H1 (cell line): Measurements from ENCODE around the gene PRPF39. TPM values are rescaled to one million over a fixed set of nuclear protein-coding genes. Genes with fewer than 3 reads are reported as not detected.
A peak's percentile ranks its signal among the peaks of the same experiment; 100 is the strongest.

ENCODE experiments used
- BACH1 ChIP-seq: IDR thresholded peaks from 2 replicates; pipeline ENCODE4 v1.6.1; 2012; ENCODE audit warnings: low read length, improper control_type of control experiment
- CHD2 ChIP-seq: IDR thresholded peaks from 2 replicates; pipeline ENCODE4 v1.6.1; 2012; ENCODE audit warnings: low read length, improper control_type of control experiment
- EGR1 ChIP-seq: IDR thresholded peaks from 2 replicates; pipeline ENCODE4 v1.6.1; 2011; ENCODE audit warnings: low read depth, low read length, borderline replicate concordance
- JUN ChIP-seq: IDR thresholded peaks from 2 replicates; pipeline ENCODE4 v1.6.1; 2011; ENCODE audit warnings: low read depth, mild to moderate bottlenecking, improper control_type of control experiment, low read length
- JUND ChIP-seq: IDR thresholded peaks from 2 replicates; pipeline ENCODE4 v1.6.1; 2011; ENCODE audit warnings: mild to moderate bottlenecking, improper control_type of control experiment, low read length
- KDM1A ChIP-seq: fragments of 200-600, 300-600 bp; sonication (generic); IDR thresholded peaks from 2 replicates; pipeline ENCODE4 v1.7.1; 2016; ENCODE audit warnings: mild to moderate bottlenecking, low read length, borderline replicate concordance
- NANOG ChIP-seq: IDR thresholded peaks from 2 replicates; pipeline ENCODE4 v1.6.1; 2011; ENCODE audit warnings: low read length, low read depth, mild to moderate bottlenecking, inconsistent platforms; ENCODE audit not compliant: insufficient read depth, poor library complexity, severe bottlenecking
- PHF8 ChIP-seq: fragments of 200-600 bp; sonication (generic); conservative IDR thresholded peaks from 2 replicates; pipeline ENCODE4 v1.7.1; 2012; ENCODE audit warnings: low read depth, mild to moderate bottlenecking, inconsistent platforms, low read length, moderate library complexity
- POLR2A ChIP-seq, 2 experiments: IDR thresholded peaks; 1 replicate in 1 of 2; 2 replicates in 1 of 2; pipeline ENCODE4 v1.6.1; 2011; ENCODE audit warnings: low read depth in 2 of 2, low read length in 2 of 2, mild to moderate bottlenecking in 2 of 2; ENCODE audit errors: control extremely low read depth in 1 of 2
- POLR2AphosphoS5 ChIP-seq: IDR thresholded peaks from 2 replicates; pipeline ENCODE4 v1.6.1; 2011; ENCODE audit warnings: low read depth, low read length
- RBBP5 ChIP-seq: IDR thresholded peaks from 2 replicates; pipeline ENCODE4 v1.7.1; 2012; ENCODE audit warnings: low read depth, mild to moderate bottlenecking, inconsistent platforms, low read length, moderate library complexity, borderline replicate concordance
- RNF2 ChIP-seq: fragments of 200-900, 300-1000 bp; sonication (generic); IDR thresholded peaks from 2 replicates; pipeline ENCODE4 v1.7.1; 2016; ENCODE audit warnings: borderline replicate concordance, low read depth, mild to moderate bottlenecking, antibody characterized with exemption, low read length; ENCODE audit not compliant: poor library complexity, severe bottlenecking; ENCODE audit errors: missing control alignments
- RXRA ChIP-seq: IDR thresholded peaks from 2 replicates; pipeline ENCODE4 v1.6.1; 2011; ENCODE audit warnings: low read depth, mild to moderate bottlenecking, low read length, moderate library complexity; ENCODE audit not compliant: insufficient read depth
- SAP30 ChIP-seq: fragments of 300-600 bp; sonication (generic); IDR thresholded peaks from 2 replicates; pipeline ENCODE4 v1.7.1; 2012; ENCODE audit warnings: low read length, moderate library complexity, mild to moderate bottlenecking, inconsistent platforms; ENCODE audit not compliant: insufficient read depth, insufficient replicate concordance
- SIRT6 ChIP-seq: IDR thresholded peaks from one replicate; pipeline ENCODE4 v1.7.1; 2012; ENCODE audit warnings: low read length, inconsistent platforms
- SIX5 ChIP-seq: IDR thresholded peaks from 2 replicates; pipeline ENCODE4 v1.6.1; 2011; ENCODE audit warnings: mild to moderate bottlenecking, low read depth, low read length
- SP4 ChIP-seq: IDR thresholded peaks from 2 replicates; pipeline ENCODE4 v1.6.1; 2012; ENCODE audit warnings: low read length, inconsistent platforms
- SRF ChIP-seq: IDR thresholded peaks from 2 replicates; pipeline ENCODE4 v1.6.1; 2011; ENCODE audit warnings: mild to moderate bottlenecking, low read depth, low read length, moderate library complexity
- SUZ12 ChIP-seq: fragments of 200-600 bp; sonication (generic); IDR thresholded peaks from 2 replicates; pipeline ENCODE4 v1.6.1; 2012; ENCODE audit warnings: mild to moderate bottlenecking, inconsistent platforms, low read length, moderate library complexity, mixed read lengths
- TAF1 ChIP-seq: IDR thresholded peaks from 2 replicates; pipeline ENCODE4 v1.6.1; 2011; ENCODE audit warnings: mild to moderate bottlenecking, low read depth, low read length
- TBP ChIP-seq: IDR thresholded peaks from 2 replicates; pipeline ENCODE4 v1.6.1; 2011; ENCODE audit warnings: low read depth, low read length, improper control_type of control experiment
- USF2 ChIP-seq: IDR thresholded peaks from 2 replicates; pipeline ENCODE4 v1.6.1; 2011; ENCODE audit warnings: low read length, improper control_type of control experiment
- YY1 ChIP-seq: IDR thresholded peaks from 2 replicates; pipeline ENCODE4 v1.6.1; 2011; ENCODE audit warnings: low read depth, mild to moderate bottlenecking, low read length
- polyA plus RNA-seq, 7 experiments: library from polyadenylated mRNA; depleted of rRNA in 3 of 7; stranded (reverse) in 5 of 7; unstranded in 2 of 7; fragments of >200 nt in 5 of 7; fragments of 200-250 nt in 2 of 7; gene quantifications; 1 replicate in 5 of 7; 2 replicates in 1 of 7; 4 replicates in 1 of 7; pipeline versions ENCODE4 v1.2.1 to v1.2.3, GENCODE V29; 2011 to 2013; ENCODE audit warnings: missing spikeins in 2 of 7, mixed read lengths in 2 of 7
- total RNA-seq: library from RNA; stranded (reverse); fragmentation: NEBNext Ultra II Directional; extraction: Animal tissue kit (Norgen Biotek cat#: 25700); gene quantifications from 2 replicates; pipeline ENCODE4 v1.2.1, GENCODE V29; 2021
- TF ChIP-seq, protein P1 (sequence below): IDR thresholded peaks from 2 replicates; pipeline ENCODE4 v1.6.1; 2012; ENCODE audit warnings: inconsistent platforms

The PRPF39 gene
- total and polyA plus RNA-seq, 2 of the 8 experiments (the other 6 are each of a cell fraction or from before 2014, with no cell fraction given), result 22.4 to 43.3 TPM

- TF ChIP-seq JUN, result no peak
- peak; percentile 86 for TF ChIP-seq RBBP5
- TF ChIP-seq KDM1A, result no peak
- TF ChIP-seq RXRA, result no peak
- peak in 1 of 2 experiments; percentile 68; a peak in 2 of 3 replicates for TF ChIP-seq POLR2A (IDR thresholded peaks at IDR 0.05; ENCODE audit: control extremely low read depth in 1 of 2, low read depth in 2 of 2, low read length in 2 of 2)
- no peak for TF ChIP-seq BACH1
- TF ChIP-seq, protein P1, sequence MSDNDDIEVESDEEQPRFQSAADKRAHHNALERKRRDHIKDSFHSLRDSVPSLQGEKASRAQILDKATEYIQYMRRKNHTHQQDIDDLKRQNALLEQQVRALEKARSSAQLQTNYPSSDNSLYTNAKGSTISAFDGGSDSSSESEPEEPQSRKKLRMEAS, result peak; percentile 39; the same call in 1 of the 2 replicates
- TF ChIP-seq YY1, result peak; percentile 40; the same call in 1 of the 2 replicates
- peak; percentile 41 for TF ChIP-seq CHD2
- no peak for TF ChIP-seq SIRT6
- TF ChIP-seq PHF8, result peak; percentile 29; the same call in 1 of the 2 replicates
- TF ChIP-seq TAF1, result peak; percentile 77
- TF ChIP-seq SIX5, result no peak
- TF ChIP-seq NANOG, result no peak
- TF ChIP-seq EGR1, result no peak
- TF ChIP-seq SP4, result no peak
- no peak for TF ChIP-seq RNF2
- TF ChIP-seq SAP30, result no peak
- TF ChIP-seq SUZ12, result no peak
- peak; percentile 63; the same call in 1 of the 2 replicates for TF ChIP-seq POLR2AphosphoS5
- TF ChIP-seq JUND, result no peak
- peak; percentile 34; the same call in 1 of the 2 replicates for TF ChIP-seq SRF
- peak; percentile 51; the same call in 1 of the 2 replicates for TF ChIP-seq TBP
- TF ChIP-seq USF2, result no peak
Observed at GRCh38 chr14:45135659-45136395, 51.9 kb downstream of the PRPF39 start, which contains the start of gene FANCM (continued).
